HCT116 (cell line): ENCODE results near the gene SPG7. TPM values are rescaled to one million over a fixed set of nuclear protein-coding genes. Genes with fewer than 3 reads are reported as not detected.
"Not testable (repeated sequence)": the region's sequence is repeated elsewhere in the genome, so short reads cannot be mapped to it uniquely, and the experiment has no call there.

Source experiments
- ATAC-seq: fragments of 200-7000 bp; cut with Tn5 transposase; 2 replicates; pipeline ENCODE4 v1.9.1; 2020; ENCODE audit warnings: mild to moderate bottlenecking, moderate library complexity
- BruUV-seq: library from RNA; stranded (reverse); fragments of 400-500 nt; replicated peaks from 2 replicates; lab custom pipeline; 2021; lab: Mats Ljungman, UMichigan
- CTCF ChIA-PET: fragments of 300-600 bp; sonication (Branson Sonifier 250); formaldehyde crosslinking; loops from one replicate; lab custom pipeline; 2021; ENCODE audit warnings: antibody characterized with exemption; lab: Charles Lee
- POLR2A ChIA-PET: fragments of 300-600, 350-600 bp; sonication (Branson Sonifier 250); formaldehyde crosslinking; loops from one replicate; lab custom pipeline; 2021; ENCODE audit warnings: antibody characterized with exemption; lab: Charles Lee
- RAD21 ChIA-PET, 2 experiments: fragments of 300-600 bp; sonication (Branson Sonifier 250); formaldehyde crosslinking; loops; one replicate each; lab custom pipeline; 2023; ENCODE audit warnings: low total read pairs in 2 of 2; ENCODE audit not compliant: uncharacterized antibody in 2 of 2, unreplicated experiment in 2 of 2, low non-redundant PET in 1 of 2; lab: Charles Lee
- DNase-seq: peaks from one replicate; pipeline ENCODE4 v3.0.0-alpha.2; 2010; ENCODE audit warnings: low read depth, low spot score
- H2AFZ ChIP-seq: fragments of 200-600 bp; shearing (Covaris generic), sonication (generic); 2 replicates; pipeline ENCODE4 v1.6.1; 2017; ENCODE audit warnings: low read depth, mixed run types, mixed read lengths, antibody characterized with exemption, low read length; ENCODE audit not compliant: poor library complexity, severe bottlenecking
- H3K27ac ChIP-seq: 2 replicates; pipeline ENCODE4 v1.5.1; 2012; ENCODE audit warnings: low read depth, low read length
- H3K27me3 ChIP-seq: fragments of 200-600 bp; sonication (generic); 2 replicates; pipeline ENCODE4 v1.6.1; 2016; ENCODE audit warnings: mixed run types, low read length, mixed read lengths; ENCODE audit not compliant: insufficient read depth
- H3K36me3 ChIP-seq, 2 experiments: fragments of 200-500 bp in 1 of 2; fragments of 200-600 bp in 1 of 2; sonication (Bioruptor generic) in 1 of 2; sonication (generic) in 1 of 2; 2 replicates each; pipeline versions ENCODE4 v1.5.1 to v1.6.1; 2014 to 2016; ENCODE audit warnings: low read length in 2 of 2, inconsistent platforms in 1 of 2, mixed read lengths in 1 of 2, mixed run types in 1 of 2; ENCODE audit not compliant: insufficient read depth in 2 of 2, control insufficient read depth in 1 of 2
- H3K4me1 ChIP-seq, 2 experiments: fragments of 200-600 bp in 1 of 2; sonication (generic) in 1 of 2; 2 replicates each; pipeline versions ENCODE4 v1.5.1 to v1.6.1; 2012 to 2017; ENCODE audit warnings: low read length in 2 of 2, inconsistent platforms in 1 of 2, mild to moderate bottlenecking in 1 of 2, mixed read lengths in 1 of 2, mixed run types in 1 of 2, moderate library complexity in 1 of 2; ENCODE audit not compliant: insufficient read depth in 2 of 2, control insufficient read depth in 1 of 2
- H3K4me2 ChIP-seq: fragments of 200-600 bp; sonication (generic); 2 replicates; pipeline ENCODE4 v1.6.1; 2017; ENCODE audit warnings: mixed run types, low read length, mixed read lengths
- H3K4me3 ChIP-seq, 2 experiments: fragments of 200-600 bp in 1 of 2; sonication (generic) in 1 of 2; replicated peaks in 1 of 2; 2 replicates each; pipeline ENCODE4 v1.5.1; 2011 to 2016; ENCODE audit warnings: low read length in 2 of 2, control low read depth in 1 of 2, low read depth in 1 of 2, mild to moderate bottlenecking in 1 of 2, mixed read lengths in 1 of 2, mixed run types in 1 of 2
- H3K79me2 ChIP-seq: fragments of 200-600 bp; sonication (generic); 2 replicates; pipeline ENCODE4 v1.6.1; 2017; ENCODE audit warnings: mild to moderate bottlenecking, mixed run types, low read length, moderate library complexity, mixed read lengths; ENCODE audit not compliant: insufficient read depth
- H3K9ac ChIP-seq: fragments of 200-600 bp; sonication (generic); 2 replicates; pipeline ENCODE4 v1.6.1; 2016; ENCODE audit warnings: low read length, mixed read lengths
- H3K9me2 ChIP-seq: fragments of 200-600 bp; sonication (generic), shearing (Covaris generic); 2 replicates; pipeline ENCODE4 v1.6.1; 2017; ENCODE audit warnings: mixed run types, mild to moderate bottlenecking, moderate library complexity; ENCODE audit not compliant: insufficient read depth
- H3K9me3 ChIP-seq, 2 experiments: fragments of 200-500 bp in 1 of 2; fragments of 200-600 bp in 1 of 2; sonication (Bioruptor generic) in 1 of 2; sonication (generic) in 1 of 2; 2 replicates each; pipeline ENCODE4 v1.6.1; 2014 to 2017; ENCODE audit warnings: low read length in 2 of 2, mixed read lengths in 2 of 2, inconsistent platforms in 1 of 2, low read depth in 1 of 2, mild to moderate bottlenecking in 1 of 2, mixed run types in 1 of 2, moderate library complexity in 1 of 2; ENCODE audit not compliant: control insufficient read depth in 1 of 2, insufficient read depth in 1 of 2
- H4K20me1 ChIP-seq: fragments of 200-600 bp; sonication (generic), shearing (Covaris generic); 2 replicates; pipeline ENCODE4 v1.6.1; 2017; ENCODE audit warnings: mixed run types, mild to moderate bottlenecking, moderate library complexity; ENCODE audit not compliant: insufficient read depth
- CBX3 ChIP-seq: IDR thresholded peaks from 2 replicates; pipeline ENCODE4 v1.6.1; 2012; ENCODE audit warnings: low read depth
- CTCF ChIP-seq, 3 experiments: fragments of 200-600 bp in 1 of 3; sonication (generic) in 1 of 3; IDR thresholded peaks in 2 of 3; conservative IDR thresholded peaks in 1 of 3; 2 replicates each; pipeline ENCODE4 v1.5.1; 2012 to 2017; ENCODE audit warnings: low read depth in 2 of 3, low read length in 2 of 3, antibody characterized with exemption in 1 of 3, borderline replicate concordance in 1 of 3, control low read depth in 1 of 3, mild to moderate bottlenecking in 1 of 3, mixed read lengths in 1 of 3, mixed run types in 1 of 3, moderate library complexity in 1 of 3; ENCODE audit not compliant: insufficient read depth in 1 of 3
- EGR1 ChIP-seq: IDR thresholded peaks from 2 replicates; pipeline ENCODE4 v1.6.1; 2012; ENCODE audit warnings: low read depth
- EZH2phosphoT487 ChIP-seq: fragments of 200-600 bp; IDR thresholded peaks from 2 replicates; pipeline ENCODE4 v1.6.1; 2018; ENCODE audit warnings: antibody characterized with exemption, borderline replicate concordance
- JUND ChIP-seq: IDR thresholded peaks from 2 replicates; pipeline ENCODE4 v1.6.1; 2012
- POLR2A ChIP-seq: IDR thresholded peaks from 2 replicates; pipeline ENCODE4 v1.7.0; 2011; ENCODE audit warnings: borderline replicate concordance; ENCODE audit not compliant: insufficient read depth, insufficient read length; ENCODE audit errors: extremely low read depth
- SRF ChIP-seq: IDR thresholded peaks from 2 replicates; pipeline ENCODE4 v1.6.1; 2012; ENCODE audit warnings: low read depth
- TCF7L2 ChIP-seq: IDR thresholded peaks from 2 replicates; pipeline ENCODE4 v1.7.0; 2011; ENCODE audit warnings: borderline replicate concordance, inconsistent platforms; ENCODE audit not compliant: insufficient read depth, insufficient read length; ENCODE audit errors: extremely low read depth
- intact Hi-C: fragments of 100-400 bp; cut with micrococcal nuclease; formaldehyde crosslinking; loops from 2 replicates; pipeline ENCODE4 v1.10.0; 2022
- total RNA-seq: library from RNA; stranded (reverse); gene quantifications from one replicate; pipeline ENCODE4 v1.2.1, GENCODE V29; 2021; ENCODE audit not compliant: unreplicated experiment

Gene SPG7
- total RNA-seq, 1 experiment from 2014 or later = 116 TPM

- Histone ChIP-seq H3K36me3 (peaks cover 16 to 65% of the 10 kb centered on the region in 2 experiments), H3K9ac (no peak overlapping the region), H3K27me3 (no peaks in the 10 kb centered on the region), H4K20me1 (no peaks in the 10 kb centered on the region; the same call in 1 of the 2 replicates), H3K4me2 (peak overlapping the region; percentile 38; the same call in 1 of the 2 replicates), H3K4me3 (no peak overlapping the region)
- no peak for TF ChIP-seq CBX3
- TF ChIP-seq SRF = no peak
- no peak for TF ChIP-seq TCF7L2
- no peak for TF ChIP-seq CTCF (IDR thresholded peaks at IDR 0.05 in 2 of 3, conservative IDR thresholded peaks at IDR 0.05 in 1 of 3; ENCODE audit: borderline replicate concordance in 1 of 3, insufficient read depth in 1 of 3, low read depth in 2 of 3, low read length in 2 of 3)
- TF ChIP-seq EGR1 = no peak; the same call in 1 of the 2 replicates
- no peak for TF ChIP-seq EZH2phosphoT487
- TF ChIP-seq JUND = no peak
- no peak for TF ChIP-seq POLR2A
- TF ChIP-seq, all 23 proteins: peak for 0
- CTCF ChIA-PET = no interaction called here
- RAD21 ChIA-PET = no interaction called here
- intact Hi-C loops = no loop called here
- Histone ChIP-seq H3K27ac (peak overlapping the region; percentile 50), H3K79me2 (peaks cover 24% of the 10 kb centered on the region), H3K9me2 (no peaks in the 10 kb centered on the region), H3K9me3 (no peaks in the 10 kb centered on the region; a peak in 1 of 4 replicates), H3K4me1 (peaks cover 4 to 24% of the 10 kb centered on the region in 2 experiments), H2AFZ (no peak overlapping the region)
- DNase-seq (no peak), ATAC-seq (peak; percentile 48)
- POLR2A ChIA-PET = no interaction called here
- no TSS peak for BruUV-seq
These were observed 78.7 kb downstream of the SPG7 start for GRCh38 chr16:89586853-89587252.

GRCh38 chr16:89587676-89588075 is 79.5 kb downstream of the SPG7 start:
- H3K79me2 ChIP-seq = peaks cover 16% of the 10 kb centered on the region; the same call in 1 of the 2 replicates
- H3K4me2 ChIP-seq, H4K20me1 ChIP-seq, BruUV-seq, intact Hi-C loops, H3K9ac ChIP-seq, DNase-seq, H3K4me3 ChIP-seq, H3K27ac ChIP-seq, H2AFZ ChIP-seq, H3K9me3 ChIP-seq, H3K27me3 ChIP-seq, H3K9me2 ChIP-seq, RAD21 ChIA-PET, POLR2A ChIA-PET, CTCF ChIA-PET, ATAC-seq: not testable (repeated sequence)
- peaks cover 4 to 18% of the 10 kb centered on the region in 2 experiments; a peak in 3 of 4 replicates for H3K4me1 ChIP-seq
- peaks cover 16 to 57% of the 10 kb centered on the region in 2 experiments for H3K36me3 ChIP-seq
